Hippocampal formation (tissue), 2 donors: ENCODE measurements around the gene NFIX.
"Not testable (repeated sequence)": the region's sequence is repeated elsewhere in the genome, so short reads cannot be mapped to it uniquely, and the experiment has no call there.

Source experiments
- DNase-seq, 2 donors: peaks; one replicate each; lab custom pipeline; 2025; lab: John Stamatoyannopoulos, UW

NFIX gene

DNA sequence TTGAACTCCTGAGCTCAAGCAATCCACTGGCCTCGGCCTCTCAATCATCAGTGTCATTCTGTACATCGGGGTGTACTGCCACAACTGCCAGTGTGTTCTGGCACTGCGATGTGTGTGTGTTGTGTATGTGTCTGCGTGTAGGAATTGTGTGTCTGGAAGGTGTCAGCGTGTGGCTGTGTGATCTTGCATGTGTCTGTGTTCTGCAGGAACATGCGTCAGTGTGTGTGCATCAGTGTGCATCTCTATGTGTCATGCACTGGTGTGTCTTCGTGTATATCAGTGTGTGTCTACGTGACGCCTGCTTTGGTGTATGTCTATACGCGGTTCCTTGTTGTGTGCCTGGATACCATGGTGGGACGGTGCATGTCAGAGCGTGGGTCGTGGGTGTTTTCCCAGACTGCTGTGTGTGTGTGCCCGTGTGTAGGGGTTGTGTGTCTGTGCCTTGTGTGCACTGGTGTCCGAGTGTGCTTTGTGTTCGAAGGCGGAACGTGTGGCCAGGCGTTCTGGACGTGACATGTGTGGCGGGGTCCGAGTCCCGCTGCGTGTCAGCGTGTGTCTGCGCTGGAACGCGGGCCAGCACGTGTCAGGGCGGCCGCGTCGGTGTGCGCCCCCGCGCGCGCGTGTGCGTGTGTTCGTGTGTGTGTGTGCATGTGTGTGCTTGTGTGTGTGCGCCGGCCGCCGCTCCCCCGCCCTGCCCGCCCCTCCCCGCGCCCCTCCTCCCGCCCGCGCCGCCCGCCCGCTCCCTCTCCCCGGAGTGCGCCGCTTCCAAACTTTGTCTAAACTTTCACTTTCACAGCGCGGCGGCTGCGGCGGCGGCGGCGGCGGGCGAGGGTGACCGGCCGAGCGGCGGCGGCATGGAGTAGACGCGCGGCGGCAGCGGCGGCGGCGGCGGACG is at the start of gene NFIX:
Gene NFIX (plus strand): TSS at position 775 of the 895 bp plus-strand sequence. CDS start 363 bp downstream, outside the sequence.
- no peak for DNase-seq

DNA sequence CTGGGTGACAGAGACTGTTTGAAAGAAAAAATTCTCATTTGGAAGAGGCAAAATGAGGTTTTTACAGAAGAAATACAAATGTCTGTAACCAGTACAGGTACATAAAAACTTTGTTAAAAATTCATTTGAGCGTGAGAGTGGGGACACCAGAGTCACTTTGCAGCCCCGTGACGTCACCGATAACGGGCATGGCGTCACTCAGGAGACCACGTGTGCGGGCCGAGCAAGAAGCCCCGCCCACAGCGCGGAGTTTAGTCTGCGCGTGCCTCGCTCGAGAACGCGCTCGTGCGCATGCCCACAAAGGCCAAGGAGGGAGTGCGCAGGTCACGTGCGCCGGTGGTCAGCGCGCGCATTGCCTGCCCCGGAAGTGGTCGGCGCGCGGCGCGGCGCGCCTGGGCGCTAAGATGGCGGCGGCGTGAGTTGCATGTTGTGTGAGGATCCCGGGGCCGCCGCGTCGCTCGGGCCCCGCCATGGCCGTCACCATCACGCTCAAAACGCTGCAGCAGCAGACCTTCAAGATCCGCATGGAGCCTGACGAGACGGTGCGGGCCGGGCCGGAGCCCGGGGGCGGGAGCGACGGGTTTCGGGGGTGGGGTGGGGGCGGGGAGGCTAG is 49.7 kb upstream of the NFIX start, which contains the start of gene RAD23A:
Gene RAD23A (plus strand): TSS at position 384 of the 613 bp plus-strand sequence. CDS start 87 bp downstream, at position 471.
- DNase-seq = peak in 1 of 2 donors; percentile 86

DNA sequence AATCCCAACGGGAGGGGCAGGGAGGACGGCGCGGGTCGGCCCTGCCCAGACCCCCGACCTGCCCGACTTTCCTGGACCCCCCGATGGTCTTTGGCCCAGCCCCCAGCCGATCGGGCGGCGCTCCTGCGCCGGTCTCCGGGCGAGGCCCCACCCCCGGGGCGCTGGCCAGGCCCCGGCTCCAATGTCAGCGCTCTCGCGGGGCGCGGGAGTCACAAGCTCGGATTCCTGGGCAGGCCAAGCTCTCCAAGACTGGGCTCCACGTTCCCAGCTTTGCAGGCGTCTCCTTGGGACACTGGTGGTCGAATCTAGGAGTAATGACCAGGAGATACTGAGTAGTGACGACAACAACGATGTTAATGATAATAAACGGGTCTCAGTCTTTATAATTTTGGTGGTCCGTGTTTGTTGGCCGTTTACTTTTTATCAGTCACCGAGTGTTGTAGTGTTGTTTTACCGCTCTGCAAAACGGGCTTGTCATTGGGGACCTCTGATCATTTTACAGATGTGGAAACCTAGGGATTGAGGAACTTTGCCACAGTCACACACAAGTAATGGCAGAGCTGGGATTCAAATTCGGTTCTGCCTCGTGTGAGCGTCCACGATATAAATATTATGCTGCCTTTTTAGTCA is 49.1 kb upstream of the NFIX start:
- peak in 1 of 2 donors; percentile 55 for DNase-seq

DNA sequence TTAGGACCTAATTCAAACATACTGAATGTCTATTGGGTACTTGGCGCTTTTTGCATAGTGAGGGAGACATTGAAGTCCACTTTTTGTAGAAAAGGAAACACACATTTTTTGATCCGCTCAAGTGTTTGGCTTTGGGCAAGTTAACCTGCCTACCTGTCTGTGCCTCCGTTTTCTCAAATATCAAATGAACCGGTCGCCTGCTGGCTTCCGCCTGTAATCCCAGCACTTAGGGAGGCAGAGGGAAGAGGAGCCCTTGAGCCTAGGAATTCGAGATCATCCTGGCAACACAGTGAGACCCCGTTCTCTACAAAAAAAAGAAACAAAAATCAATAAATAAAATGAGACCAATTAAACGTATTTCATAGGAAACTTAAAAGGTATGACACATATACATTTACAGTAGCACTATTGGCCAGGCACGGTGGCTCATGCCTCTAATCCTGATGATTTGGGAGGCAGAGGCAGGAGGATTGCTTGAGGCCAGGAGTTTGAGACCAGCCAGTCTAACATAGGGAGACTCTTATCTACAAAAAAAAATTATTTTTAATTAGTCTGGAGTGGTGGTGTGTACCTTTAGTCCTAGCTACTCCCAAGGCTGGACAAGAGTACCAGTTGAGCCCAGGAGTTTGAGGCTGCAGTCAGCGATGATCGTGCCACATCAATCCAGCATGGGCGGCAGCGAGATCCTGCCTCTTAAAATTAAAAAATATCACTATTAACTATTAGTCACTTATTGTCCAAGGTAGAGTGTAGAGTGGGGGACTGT is 48.4 kb upstream of the NFIX start:
- no peak for DNase-seq

DNA sequence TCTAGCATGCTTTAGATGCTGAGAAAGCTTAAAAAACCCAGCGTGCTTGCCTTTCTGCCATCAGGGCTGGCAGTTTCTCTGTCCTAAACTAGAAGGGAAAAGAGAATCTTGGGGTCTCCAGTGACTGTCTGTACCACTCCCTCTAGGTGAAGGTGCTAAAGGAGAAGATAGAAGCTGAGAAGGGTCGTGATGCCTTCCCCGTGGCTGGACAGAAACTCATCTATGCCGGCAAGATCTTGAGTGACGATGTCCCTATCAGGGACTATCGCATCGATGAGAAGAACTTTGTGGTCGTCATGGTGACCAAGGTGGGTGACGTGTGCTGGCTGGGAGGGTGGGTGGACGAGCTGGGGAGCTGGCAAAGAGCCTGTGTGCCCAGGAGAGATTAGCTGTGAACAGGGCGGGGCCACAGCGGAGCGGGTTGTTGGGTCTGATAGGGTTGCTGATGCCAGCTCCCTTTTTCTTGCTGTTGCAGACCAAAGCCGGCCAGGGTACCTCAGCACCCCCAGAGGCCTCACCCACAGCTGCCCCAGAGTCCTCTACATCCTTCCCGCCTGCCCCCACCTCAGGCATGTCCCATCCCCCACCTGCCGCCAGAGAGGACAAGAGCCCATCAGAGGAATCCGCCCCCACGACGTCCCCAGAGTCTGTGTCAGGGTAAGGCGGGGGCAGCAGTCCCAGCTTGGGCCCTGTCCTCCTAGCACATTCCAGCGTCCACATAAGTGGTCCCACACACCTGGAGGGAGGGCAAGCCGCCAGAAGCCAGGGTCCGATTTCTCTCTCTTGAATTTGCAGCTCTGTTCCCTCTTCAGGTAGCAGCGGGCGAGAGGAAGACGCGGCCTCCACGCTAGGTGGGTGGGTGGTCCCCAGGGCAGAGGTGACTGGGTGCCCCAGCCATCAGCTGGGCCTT is 47.3 kb upstream of the NFIX start:
- DNase-seq = no peak

DNA sequence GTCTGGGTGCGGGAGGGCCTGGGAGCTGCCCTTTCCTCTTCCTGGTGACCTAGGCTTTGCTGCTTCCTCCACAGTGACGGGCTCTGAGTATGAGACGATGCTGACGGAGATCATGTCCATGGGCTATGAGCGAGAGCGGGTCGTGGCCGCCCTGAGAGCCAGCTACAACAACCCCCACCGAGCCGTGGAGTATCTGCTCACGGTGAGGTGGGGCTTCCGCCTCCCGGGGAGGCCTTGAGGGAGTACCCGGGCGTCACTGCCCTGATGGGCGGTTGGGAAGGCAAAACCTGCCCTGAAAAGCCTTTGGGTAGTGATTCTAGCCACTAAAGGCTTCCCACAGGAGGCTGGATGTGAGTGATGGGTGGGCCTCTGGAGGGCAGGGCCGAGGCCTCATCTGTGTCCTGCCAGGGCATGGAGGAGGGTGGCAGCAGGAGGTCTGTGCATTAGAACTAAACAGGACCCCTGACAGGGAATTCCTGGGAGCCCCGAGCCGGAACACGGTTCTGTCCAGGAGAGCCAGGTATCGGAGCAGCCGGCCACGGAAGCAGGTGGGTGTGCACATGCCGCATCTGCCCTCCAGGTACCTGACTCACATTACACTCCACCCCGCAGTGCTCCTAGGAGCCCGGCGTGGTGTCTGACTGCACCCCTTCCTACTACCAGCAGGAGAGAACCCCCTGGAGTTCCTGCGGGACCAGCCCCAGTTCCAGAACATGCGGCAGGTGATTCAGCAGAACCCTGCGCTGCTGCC is 46.5 kb upstream of the NFIX start:
- DNase-seq = no peak

DNA sequence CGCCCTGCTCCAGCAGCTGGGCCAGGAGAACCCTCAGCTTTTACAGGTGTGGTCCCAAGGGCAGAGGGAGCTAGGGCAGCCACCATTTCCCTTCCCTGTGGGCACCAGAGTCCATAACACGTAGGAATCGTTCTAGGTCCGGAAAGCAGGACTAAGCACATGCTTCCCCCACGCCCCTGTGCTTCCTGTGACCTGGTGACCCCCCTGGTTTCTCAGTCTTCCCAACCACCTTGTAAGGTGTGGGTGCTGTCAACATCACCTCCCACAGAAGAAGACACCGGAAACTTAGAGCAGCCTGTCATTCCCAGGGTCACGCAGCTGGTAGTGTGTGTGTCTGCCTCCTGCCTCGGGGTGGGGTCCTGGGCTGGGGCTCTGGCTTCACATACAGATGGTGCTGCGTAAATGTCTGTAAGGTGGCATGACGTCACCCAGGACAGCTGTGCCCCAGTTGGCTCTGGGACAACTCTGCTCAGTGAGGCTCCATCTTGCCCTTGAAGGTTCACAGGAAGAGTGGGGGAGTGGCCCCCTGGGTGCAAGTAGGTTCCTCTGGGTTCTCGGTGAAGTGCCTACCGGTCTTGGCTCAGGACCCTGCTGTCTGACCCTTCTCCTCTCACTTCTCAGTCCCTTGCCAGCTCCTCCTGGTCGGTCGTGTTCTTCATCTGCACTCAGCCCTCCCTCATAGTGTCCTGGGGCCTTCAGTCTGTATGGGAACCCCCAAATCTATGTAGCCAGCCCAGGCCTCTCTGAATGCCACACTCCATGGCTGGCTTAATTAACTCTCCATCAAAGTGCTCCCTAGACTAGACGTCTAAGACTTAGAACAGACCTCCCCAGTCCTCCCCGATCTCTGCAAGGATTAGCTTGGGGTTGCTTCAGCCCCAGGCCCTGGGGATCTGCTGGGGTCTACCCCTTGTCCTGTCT is 45.7 kb upstream of the NFIX start:
- no peak for DNase-seq

DNA sequence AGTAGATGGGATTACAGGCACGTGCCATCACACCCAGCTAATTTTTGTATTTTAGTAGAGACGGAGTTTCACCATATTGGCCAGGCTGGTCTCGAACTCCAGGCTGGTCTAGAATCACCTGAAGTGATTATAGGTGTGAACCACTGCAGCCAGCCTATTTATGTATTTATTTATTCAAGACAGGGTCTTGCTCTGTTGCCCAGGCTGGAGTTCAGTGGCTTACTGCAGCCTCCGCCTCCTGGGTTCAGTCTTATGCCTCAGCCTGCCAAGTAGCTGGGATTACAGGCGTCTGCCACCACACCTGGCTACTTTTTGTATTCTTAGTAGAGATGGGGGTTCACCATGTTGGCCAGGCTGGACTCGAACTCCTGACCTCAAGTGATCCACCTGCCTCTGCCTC is 43.2 kb upstream of the NFIX start:
- DNase-seq = not testable (repeated sequence)

DNA sequence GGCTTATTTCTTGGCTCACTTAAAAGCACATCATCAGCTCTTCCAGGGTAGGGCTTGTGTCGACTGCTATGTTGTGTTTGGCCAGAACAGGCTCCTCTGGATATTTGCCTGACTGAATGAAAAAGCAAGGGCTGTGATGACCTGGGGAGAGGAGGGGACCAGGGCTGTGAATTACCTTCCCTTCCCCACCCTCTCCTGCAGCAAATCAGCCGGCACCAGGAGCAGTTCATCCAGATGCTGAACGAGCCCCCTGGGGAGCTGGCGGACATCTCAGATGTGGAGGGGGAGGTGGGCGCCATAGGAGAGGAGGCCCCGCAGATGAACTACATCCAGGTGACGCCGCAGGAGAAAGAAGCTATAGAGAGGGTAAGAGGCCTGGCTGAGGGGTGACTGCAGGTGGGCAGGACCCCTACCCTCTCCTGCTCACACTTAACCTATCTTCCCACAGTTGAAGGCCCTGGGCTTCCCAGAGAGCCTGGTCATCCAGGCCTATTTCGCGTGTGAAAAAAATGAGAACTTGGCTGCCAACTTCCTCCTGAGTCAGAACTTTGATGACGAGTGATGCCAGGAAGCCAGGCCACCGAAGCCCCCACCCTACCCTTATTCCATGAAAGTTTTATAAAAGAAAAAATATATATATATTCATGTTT is 42.7 kb upstream of the NFIX start:
- DNase-seq = no peak

DNA sequence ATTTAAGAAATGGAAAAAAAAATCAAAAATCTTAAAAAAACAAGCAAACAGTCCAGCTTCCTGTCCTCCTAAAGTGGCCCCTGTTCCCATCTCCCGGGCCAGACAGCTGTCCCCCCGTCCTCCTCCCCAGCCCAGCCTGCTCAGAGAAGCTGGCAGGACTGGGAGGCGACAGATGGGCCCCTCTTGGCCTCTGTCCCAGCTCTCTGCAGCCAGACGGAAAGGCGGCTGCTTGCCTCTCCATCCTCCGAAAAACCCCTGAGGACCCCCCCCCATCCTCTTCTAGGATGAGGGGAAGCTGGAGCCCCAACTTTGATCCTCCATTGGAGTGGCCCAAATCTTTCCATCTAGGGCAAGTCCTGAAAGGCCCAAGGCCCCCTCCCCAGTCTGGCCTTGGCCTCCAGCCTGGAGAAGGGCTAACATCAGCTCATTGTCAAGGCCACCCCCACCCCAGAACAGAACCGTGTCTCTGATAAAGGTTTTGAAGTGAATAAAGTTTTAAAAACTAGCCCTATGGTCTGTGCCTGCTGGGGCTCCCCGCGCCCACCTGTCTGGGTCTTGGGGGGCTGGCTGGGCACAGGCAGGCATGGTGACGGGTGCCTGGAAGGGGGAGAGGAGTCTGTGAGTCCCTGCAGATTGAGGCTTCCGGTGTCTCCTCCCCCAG is 42.0 kb upstream of the NFIX start:
- peak in 1 of 2 donors; percentile 62 for DNase-seq

DNA sequence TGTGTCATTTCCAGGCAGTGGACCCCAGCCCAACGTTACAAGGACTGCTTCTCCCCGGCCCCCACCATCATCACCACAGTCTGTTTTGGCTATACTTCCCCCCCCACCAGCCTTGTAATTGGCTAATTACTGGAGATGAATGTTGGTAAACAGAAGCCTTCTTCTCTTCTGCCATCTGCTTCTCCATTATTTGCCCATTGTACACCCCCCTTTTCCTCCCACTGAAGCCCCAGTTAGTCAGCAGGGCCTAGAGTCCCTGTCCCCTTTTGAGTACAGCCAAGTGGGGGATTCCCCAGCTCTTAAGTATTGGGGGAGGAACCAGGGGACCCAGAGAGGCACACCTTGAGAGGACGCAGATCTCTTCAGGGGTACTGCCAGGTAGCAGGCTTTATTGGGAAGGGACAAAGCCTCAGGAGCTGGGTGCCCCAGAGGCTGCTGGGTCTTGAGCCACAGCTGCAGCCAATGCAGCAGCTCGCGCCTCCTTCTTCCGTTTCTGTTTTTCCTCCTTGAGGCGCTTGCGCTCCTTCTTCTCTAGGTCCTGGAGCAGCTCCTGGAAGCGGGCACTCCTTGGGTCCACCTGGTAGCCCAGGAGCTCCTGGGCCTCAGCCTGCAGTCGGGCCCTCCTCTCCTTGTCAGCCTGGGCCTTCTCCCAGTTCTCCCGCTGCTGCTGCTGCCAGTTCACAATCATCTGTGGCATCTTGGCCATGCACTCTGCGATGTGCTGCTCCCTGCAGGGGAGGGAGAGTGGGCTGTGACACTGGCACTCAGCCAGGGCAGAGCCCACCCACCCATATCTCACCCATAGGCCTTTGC is 41.3 kb upstream of the NFIX start:
- DNase-seq = no peak

DNA sequence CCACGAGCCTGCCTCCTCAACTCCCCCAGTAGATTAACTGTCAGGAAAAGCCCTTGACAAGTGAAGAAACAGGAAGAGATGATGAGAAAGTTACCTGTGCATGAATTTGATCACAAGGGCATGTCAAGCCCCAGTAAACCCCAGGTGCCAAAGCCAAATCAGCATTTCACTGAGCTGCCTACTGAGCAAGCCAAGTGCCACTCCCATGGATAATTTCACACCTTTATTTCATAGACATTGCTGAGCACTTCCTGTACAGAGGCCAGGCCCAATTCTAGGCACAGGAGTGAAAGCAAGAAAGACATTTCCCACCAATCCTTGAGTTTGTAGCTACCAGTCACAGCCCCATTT is 40.7 kb upstream of the NFIX start:
- DNase-seq = no peak

DNA sequence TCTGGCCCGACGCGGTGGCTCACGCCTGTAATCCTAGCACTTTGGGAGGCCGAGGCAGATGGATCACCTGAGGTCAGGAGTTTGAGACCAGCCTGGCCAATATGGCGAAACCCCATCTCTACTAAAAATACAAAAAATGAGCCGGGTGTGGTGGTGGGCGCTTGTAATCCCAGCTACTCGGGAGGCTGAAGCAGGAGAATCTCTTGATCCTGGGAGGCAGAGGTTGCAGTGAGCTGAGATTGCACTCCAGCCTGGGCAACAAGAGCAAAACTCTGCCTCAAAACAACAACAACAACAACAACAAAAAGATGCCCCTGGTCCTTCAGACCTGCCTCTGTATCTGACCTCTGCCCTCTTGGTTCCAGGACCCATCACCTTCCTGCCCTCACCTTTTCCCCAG is 39.7 kb upstream of the NFIX start:
- DNase-seq = not testable (repeated sequence)

DNA sequence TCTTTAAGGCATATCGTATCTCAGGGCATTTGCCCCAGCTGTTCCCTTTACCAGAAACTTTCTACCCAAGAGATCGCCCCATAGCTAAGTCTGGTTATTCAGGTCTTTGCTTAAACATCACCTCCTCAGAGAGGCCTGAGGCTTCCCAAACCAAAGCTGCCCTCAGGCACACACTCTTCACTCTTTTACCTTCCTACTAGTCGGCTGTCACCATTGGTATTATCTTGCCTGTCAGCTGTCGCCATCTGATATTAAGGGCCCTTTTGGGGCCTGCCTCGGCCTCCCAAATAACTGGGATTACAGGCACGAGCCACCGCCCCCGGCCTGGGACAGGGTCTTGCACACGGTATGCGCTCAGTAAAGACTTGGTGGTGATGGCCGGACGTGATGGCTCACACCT is 39.3 kb upstream of the NFIX start:
- DNase-seq = no peak

DNA sequence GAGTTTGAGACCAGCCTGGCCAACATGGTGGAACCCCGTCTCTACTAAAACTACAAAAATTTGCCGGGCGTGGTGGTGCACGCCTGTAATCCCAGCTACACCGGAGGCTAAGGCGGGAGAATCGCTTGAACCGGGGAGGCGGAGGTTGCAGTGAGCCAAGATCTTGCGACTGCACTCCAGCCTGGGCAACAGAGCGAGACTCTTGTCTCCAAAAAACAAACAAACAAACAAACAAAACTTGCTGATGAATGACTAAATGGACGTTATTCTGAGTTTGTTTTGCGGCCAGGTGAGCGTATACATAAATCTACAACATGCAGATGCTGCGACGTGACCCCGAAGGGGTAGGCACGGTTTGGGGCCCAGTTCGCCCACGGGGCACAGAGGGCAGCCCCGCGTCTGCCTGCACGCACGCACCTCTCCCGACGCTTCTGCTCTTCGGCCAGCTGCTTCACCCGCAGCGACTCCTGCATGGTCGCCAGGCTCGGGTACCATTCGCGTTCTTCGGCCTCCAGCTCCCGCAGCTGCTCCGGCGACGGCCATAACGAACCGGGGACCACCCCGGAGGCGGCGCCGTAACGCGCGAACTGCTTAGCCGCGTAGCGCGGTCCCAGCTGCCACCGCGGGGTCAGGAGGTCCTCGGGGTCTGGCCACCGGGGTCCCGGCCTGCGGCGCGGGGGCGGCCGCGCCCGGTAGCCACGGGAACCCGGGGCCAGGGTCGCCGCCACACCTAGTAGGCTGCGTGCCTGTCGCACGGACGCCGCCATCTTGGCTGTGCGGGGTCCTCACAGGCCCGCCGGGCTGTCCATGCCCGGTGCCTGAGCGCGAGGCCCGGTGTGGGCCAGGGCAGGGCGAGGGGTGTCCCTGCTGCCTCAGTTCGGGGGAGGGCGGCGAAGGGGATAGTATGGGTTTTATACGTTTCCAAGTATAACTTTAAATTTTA is 38.6 kb upstream of the NFIX start, which contains the start of gene GADD45GIP1:
Gene GADD45GIP1 (minus strand): TSS at position 778 of the 943 bp plus-strand sequence. CDS start 11 bp downstream, at position 767.
- DNase-seq = peak in 1 of 2 donors; percentile 71
